KMS-11 (cell line): ENCODE data around the gene SGSM1.

ENCODE experiments used
- H2AFZ ChIP-seq: fragments of 200-600 bp; sonication (generic); 2 replicates; pipeline ENCODE4 v1.6.1; 2016; ENCODE audit warnings: antibody characterized with exemption, mixed run types, low read depth
- H3K27ac ChIP-seq: fragments of 200-600 bp; sonication (generic); 2 replicates; pipeline ENCODE4 v1.6.1; 2016; ENCODE audit warnings: mild to moderate bottlenecking, mixed run types
- H3K27me3 ChIP-seq: fragments of 200-600 bp; sonication (generic); 2 replicates; pipeline ENCODE4 v1.6.1; 2017; ENCODE audit warnings: mild to moderate bottlenecking, low read depth, mixed run types, moderate library complexity; ENCODE audit not compliant: insufficient read depth
- H3K36me3 ChIP-seq: fragments of 200-600 bp; sonication (generic); 2 replicates; pipeline ENCODE4 v1.6.1; 2017; ENCODE audit warnings: mild to moderate bottlenecking, mixed run types; ENCODE audit not compliant: insufficient read depth
- H3K4me1 ChIP-seq: fragments of 200-600 bp; sonication (generic); 2 replicates; pipeline ENCODE4 v1.6.1; 2016; ENCODE audit warnings: mild to moderate bottlenecking, low read depth, mixed run types; ENCODE audit not compliant: poor library complexity, severe bottlenecking
- H3K4me2 ChIP-seq: fragments of 200-600 bp; sonication (generic); 2 replicates; pipeline ENCODE4 v1.7.0; 2016; ENCODE audit warnings: mild to moderate bottlenecking, mixed run types
- H3K4me3 ChIP-seq: fragments of 200-600 bp; sonication (generic); IDR thresholded peaks from 2 replicates; pipeline ENCODE4 v1.6.1; 2017; ENCODE audit warnings: low read depth, low read length, mixed read lengths; ENCODE audit not compliant: insufficient read depth
- H3K79me2 ChIP-seq: fragments of 200-600 bp; sonication (generic); 2 replicates; pipeline ENCODE4 v1.6.1; 2016; ENCODE audit warnings: low read depth, mixed run types; ENCODE audit not compliant: insufficient read depth
- H3K9ac ChIP-seq: fragments of 200-600 bp; sonication (generic); 2 replicates; pipeline ENCODE4 v1.6.1; 2016; ENCODE audit warnings: mild to moderate bottlenecking, mixed run types
- H4K20me1 ChIP-seq: fragments of 200-600 bp; sonication (generic); 2 replicates; pipeline ENCODE4 v1.6.1; 2016; ENCODE audit warnings: mild to moderate bottlenecking, mixed run types; ENCODE audit not compliant: insufficient read depth
- CTCF ChIP-seq: fragments of 200-600 bp; sonication (generic); conservative IDR thresholded peaks from 2 replicates; pipeline ENCODE4 v1.6.1; 2017; ENCODE audit warnings: low read depth, mild to moderate bottlenecking, antibody characterized with exemption, low read length, moderate library complexity, mixed read lengths

SGSM1 gene

DNA sequence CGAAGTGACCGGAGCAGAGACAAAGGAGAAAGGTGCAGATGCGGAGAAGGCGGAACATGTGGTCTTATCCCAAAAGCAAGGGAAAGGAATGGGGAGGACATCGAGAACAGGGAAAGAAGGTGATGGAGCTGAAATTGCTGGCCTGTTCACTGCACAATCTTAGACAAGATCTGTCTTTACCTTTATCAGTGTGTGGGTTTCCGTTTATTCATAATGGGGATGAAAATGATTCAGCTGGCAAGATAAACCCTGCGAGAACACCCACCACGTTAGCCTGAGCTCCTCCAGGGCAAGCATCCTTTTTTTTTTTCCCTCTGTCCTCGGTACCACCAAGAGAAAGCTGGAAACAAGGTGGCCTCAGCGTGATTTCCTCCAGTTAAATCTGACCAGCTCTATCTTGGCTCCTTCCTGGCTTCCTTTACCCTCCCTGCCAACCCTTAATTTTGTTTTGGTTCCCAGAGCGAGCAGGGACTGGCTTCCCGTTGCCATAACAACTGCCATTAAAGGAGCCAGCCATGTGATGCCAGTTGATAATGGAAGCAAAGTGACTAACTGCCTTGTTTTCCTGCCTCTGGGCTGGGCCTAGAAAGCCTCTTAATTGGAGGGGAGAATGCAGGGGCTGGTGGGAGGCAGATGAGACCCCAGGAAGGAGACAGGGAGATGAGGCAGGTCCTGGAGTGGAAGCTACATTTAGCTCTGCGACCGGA, 4.2 kb downstream of the SGSM1 start:
- Histone ChIP-seq H3K9ac (no peak overlapping the region), H3K4me1 (no peaks in the 10 kb centered on the region), H2AFZ (no peak overlapping the region), H3K4me3 (no peak overlapping the region), H4K20me1 (no peaks in the 10 kb centered on the region), H3K4me2 (no peak overlapping the region), H3K27me3 (no peaks in the 10 kb centered on the region; the same call in 1 of the 2 replicates), H3K27ac (no peak overlapping the region), H3K36me3 (no peaks in the 10 kb centered on the region), H3K79me2 (no peaks in the 10 kb centered on the region)
- no peak for TF ChIP-seq CTCF

DNA sequence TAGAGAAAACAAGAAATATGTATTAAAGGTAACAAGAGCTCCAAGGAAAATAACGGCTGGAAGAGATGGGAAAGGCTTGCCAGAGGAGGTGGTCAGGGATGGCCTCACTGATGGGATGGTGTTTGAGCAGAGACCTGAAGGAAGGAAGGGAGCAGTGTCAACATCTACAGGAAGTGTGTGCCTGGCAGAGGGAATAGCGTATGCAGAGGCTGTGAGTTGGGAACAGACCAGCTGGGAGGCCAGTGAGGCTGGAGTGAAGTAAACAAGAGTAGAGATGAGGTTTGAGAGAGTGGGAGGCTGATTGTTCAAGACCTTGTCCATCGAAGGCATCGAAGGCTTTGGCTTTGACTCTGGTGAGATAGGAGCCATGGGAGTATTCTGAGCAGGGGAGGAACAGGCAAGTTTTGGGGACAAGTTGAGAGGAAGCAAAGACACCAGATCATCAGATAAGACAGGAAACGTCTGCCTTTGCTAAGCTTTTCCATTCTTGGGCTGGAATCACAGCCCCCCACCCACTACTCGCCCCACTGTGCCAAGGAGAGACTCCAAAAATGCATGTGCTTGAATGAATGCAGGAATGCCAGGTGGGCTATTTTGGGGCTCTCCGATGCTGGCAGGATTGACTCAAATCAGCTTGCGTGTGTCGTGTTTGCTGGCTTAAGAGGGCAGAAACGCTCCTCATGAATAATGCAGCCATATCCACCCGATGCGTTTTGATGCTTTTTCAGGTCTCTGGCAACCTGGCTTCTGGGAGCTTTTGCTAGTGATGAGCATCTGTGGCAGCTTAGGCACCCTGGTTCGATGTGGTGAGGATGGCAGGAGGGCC, 7.2 kb downstream of the SGSM1 start:
- Histone ChIP-seq H3K4me3 (no peak overlapping the region), H3K27me3 (no peaks in the 10 kb centered on the region; the same call in 1 of the 2 replicates), H3K4me2 (no peak overlapping the region), H3K4me1 (no peaks in the 10 kb centered on the region), H3K79me2 (no peaks in the 10 kb centered on the region), H3K36me3 (no peaks in the 10 kb centered on the region), H3K27ac (no peak overlapping the region), H3K9ac (no peak overlapping the region), H2AFZ (no peak overlapping the region), H4K20me1 (no peaks in the 10 kb centered on the region)
- no peak for TF ChIP-seq CTCF

GRCh38 chr22:24813861-24814770, 8.1 kb downstream of the SGSM1 start:
- Histone ChIP-seq H3K4me3 (no peak overlapping the region), H3K9ac (no peak overlapping the region), H3K27me3 (no peaks in the 10 kb centered on the region; the same call in 1 of the 2 replicates), H3K4me1 (no peaks in the 10 kb centered on the region), H4K20me1 (no peaks in the 10 kb centered on the region), H2AFZ (no peak overlapping the region), H3K79me2 (no peaks in the 10 kb centered on the region), H3K36me3 (no peaks in the 10 kb centered on the region), H3K4me2 (no peak overlapping the region), H3K27ac (no peak overlapping the region)
- no peak for TF ChIP-seq CTCF

DNA sequence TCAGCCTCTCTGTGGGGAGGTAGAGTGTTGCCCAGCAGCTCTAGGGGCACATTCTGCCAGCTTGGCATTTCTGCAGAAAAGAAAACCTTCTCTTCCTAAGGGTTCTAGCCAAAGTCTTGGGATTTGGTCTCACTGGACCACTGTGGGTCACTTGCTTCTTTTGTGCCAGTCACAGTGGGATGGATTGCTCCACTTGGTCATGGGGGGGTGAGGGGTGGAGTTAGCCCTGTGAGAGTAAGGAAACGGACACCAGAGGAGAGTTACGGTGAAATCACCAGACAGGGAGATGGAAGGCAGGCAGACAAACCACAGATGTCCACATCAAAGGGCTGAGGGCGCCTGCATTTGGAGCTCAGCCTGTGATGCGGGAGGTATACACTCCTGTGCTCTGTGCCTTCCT, 10.8 kb downstream of the SGSM1 start:
- no peak overlapping the region for H3K4me2 ChIP-seq
- no peak for TF ChIP-seq CTCF
- H2AFZ ChIP-seq: no peak overlapping the region
- H3K4me1 ChIP-seq: no peaks in the 10 kb centered on the region
- no peak overlapping the region for H3K9ac ChIP-seq
- H3K36me3 ChIP-seq: no peaks in the 10 kb centered on the region
- no peaks in the 10 kb centered on the region; the same call in 1 of the 2 replicates for H3K27me3 ChIP-seq
- H4K20me1 ChIP-seq: no peaks in the 10 kb centered on the region
- H3K4me3 ChIP-seq: no peak overlapping the region
- no peak overlapping the region for H3K27ac ChIP-seq
- no peaks in the 10 kb centered on the region for H3K79me2 ChIP-seq
